HL-60 (cell line): ENCODE measurements around the gene FGA.

Experiments used
- DNase-seq, 2 experiments: peaks; one replicate each; pipeline ENCODE4 v3.0.0-alpha.2; 2010 to 2020; ENCODE audit warnings: low read depth in 1 of 2, low spot score in 1 of 2
- H3K27ac ChIP-seq: fragments of 250-450 bp; sonication (Bioruptor Pico); replicated peaks from 2 replicates; pipeline ENCODE4 v1.5.1; 2020; ENCODE audit warnings: mild to moderate bottlenecking, moderate library complexity
- H3K27me3 ChIP-seq: fragments of 250-450 bp; sonication (Bioruptor Pico); 2 replicates; pipeline ENCODE4 v1.5.1; 2021; ENCODE audit warnings: mild to moderate bottlenecking, moderate library complexity; ENCODE audit not compliant: insufficient read depth, poor library complexity, severe bottlenecking
- H3K4me3 ChIP-seq: replicated peaks from 2 replicates; pipeline ENCODE4 v1.5.1; 2011; ENCODE audit warnings: mild to moderate bottlenecking, control low read depth, low read length; ENCODE audit not compliant: insufficient read depth
- CTCF ChIP-seq: IDR thresholded peaks from one replicate; pipeline ENCODE4 v1.5.1; 2011; ENCODE audit warnings: low read length, control low read depth, inconsistent platforms; ENCODE audit not compliant: insufficient read depth
- GABPA ChIP-seq: IDR thresholded peaks from 2 replicates; pipeline ENCODE4 v1.6.1; 2012; ENCODE audit warnings: low read depth
- POLR2AphosphoS5 ChIP-seq: IDR thresholded peaks from 2 replicates; pipeline ENCODE4 v1.6.1; 2012; ENCODE audit warnings: low read depth
- REST ChIP-seq: IDR thresholded peaks from 2 replicates; pipeline ENCODE4 v1.6.1; 2012; ENCODE audit warnings: low read depth; ENCODE audit not compliant: insufficient replicate concordance
- SPI1 ChIP-seq: IDR thresholded peaks from 2 replicates; pipeline ENCODE4 v1.6.1; 2012; ENCODE audit warnings: low read depth, mild to moderate bottlenecking, borderline replicate concordance

The FGA gene

GRCh38 chr4:154562697-154563254 lies 27.8 kb downstream of the FGA start, which contains the start of gene FGB:
Gene FGB, plus strand, starts transcription at chr4:154563011. Its CDS starts 8 bp downstream, at chr4:154563019.
- H3K27me3 ChIP-seq: no peaks in the 10 kb centered on the region
- H3K4me3 ChIP-seq: no peak within 1 kb of the TSS
- TF ChIP-seq SPI1: no peak
- no peak for DNase-seq
- no peak within 1 kb of the TSS for H3K27ac ChIP-seq

GRCh38 chr4:154560824-154561231 lies 29.7 kb downstream of the FGA start:
- TF ChIP-seq REST (no peak), SPI1 (no peak), GABPA (no peak), POLR2AphosphoS5 (no peak), CTCF (no peak)
- Histone ChIP-seq H3K27ac (no peak overlapping the region), H3K4me3 (no peak overlapping the region), H3K27me3 (no peaks in the 10 kb centered on the region)
- no peak for DNase-seq

- Histone ChIP-seq H3K27ac (no peak overlapping the region), H3K4me3 (no peak overlapping the region), H3K27me3 (no peaks in the 10 kb centered on the region)
- no peak for TF ChIP-seq CTCF
- no peak for TF ChIP-seq SPI1
- no peak for TF ChIP-seq GABPA
- TF ChIP-seq REST: no peak
- TF ChIP-seq POLR2AphosphoS5: no peak
- no peak for DNase-seq
These were observed 30.1 kb downstream of the FGA start for GRCh38 chr4:154560419-154560801.

GRCh38 chr4:154559494-154560418 lies 30.8 kb downstream of the FGA start:
- TF ChIP-seq GABPA (no peak), CTCF (peak; percentile 24)
- Histone ChIP-seq H3K27me3 (no peaks in the 10 kb centered on the region), H3K4me3 (no peak overlapping the region), H3K27ac (no peak overlapping the region)
- DNase-seq: peak; percentile 12 to 21
